ENCODE data around the gene ZNF385C.

DNA sequence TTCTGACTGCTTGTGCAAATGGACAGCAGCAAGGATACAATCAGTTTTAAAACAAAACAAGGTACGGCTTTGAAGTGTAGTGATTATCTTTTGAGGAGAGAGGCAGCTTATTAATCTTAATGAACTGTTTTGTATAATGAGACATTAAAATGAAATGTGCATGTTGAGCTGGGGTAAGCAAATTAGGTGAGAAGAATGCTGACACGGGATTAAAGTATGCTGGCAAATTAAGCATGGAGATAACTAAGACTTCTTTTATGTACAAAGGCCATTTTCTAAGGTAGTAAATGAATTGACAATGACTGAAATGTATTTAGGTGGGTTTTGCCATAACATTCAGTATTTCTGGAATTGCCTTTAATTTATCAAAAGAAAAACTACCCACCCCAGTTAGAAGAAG lies 99.8 kb downstream of the ZNF385C start:
- TF ChIP-seq, protein P1, sequence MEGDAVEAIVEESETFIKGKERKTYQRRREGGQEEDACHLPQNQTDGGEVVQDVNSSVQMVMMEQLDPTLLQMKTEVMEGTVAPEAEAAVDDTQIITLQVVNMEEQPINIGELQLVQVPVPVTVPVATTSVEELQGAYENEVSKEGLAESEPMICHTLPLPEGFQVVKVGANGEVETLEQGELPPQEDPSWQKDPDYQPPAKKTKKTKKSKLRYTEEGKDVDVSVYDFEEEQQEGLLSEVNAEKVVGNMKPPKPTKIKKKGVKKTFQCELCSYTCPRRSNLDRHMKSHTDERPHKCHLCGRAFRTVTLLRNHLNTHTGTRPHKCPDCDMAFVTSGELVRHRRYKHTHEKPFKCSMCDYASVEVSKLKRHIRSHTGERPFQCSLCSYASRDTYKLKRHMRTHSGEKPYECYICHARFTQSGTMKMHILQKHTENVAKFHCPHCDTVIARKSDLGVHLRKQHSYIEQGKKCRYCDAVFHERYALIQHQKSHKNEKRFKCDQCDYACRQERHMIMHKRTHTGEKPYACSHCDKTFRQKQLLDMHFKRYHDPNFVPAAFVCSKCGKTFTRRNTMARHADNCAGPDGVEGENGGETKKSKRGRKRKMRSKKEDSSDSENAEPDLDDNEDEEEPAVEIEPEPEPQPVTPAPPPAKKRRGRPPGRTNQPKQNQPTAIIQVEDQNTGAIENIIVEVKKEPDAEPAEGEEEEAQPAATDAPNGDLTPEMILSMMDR (conservative IDR thresholded peaks at IDR 0.05; ENCODE audit: low read length), result no peak
- TF ChIP-seq EZH2phosphoT487 (IDR thresholded peaks at IDR 0.05; ENCODE audit: borderline replicate concordance, low read depth, low read length), result no peak

All from OCI-LY7 (cell line).